Hepatocyte (in vitro differentiated cells): ENCODE data around the gene PCSK6.

Experiments used
- CTCF ChIP-seq: fragments of 200-600 bp; sonication (generic); IDR thresholded peaks from 2 replicates; pipeline ENCODE4 v1.5.1; 2016; ENCODE audit warnings: antibody characterized with exemption, mild to moderate bottlenecking; ENCODE audit not compliant: poor library complexity
- EZH2 ChIP-seq: fragments of 200-600 bp; sonication (generic); IDR thresholded peaks from 2 replicates; pipeline ENCODE4 v1.6.1; 2016; ENCODE audit warnings: antibody characterized with exemption, mild to moderate bottlenecking, borderline replicate concordance
- EZH2phosphoT487 ChIP-seq: fragments of 200-600 bp; sonication (generic); IDR thresholded peaks from one replicate; pipeline ENCODE4 v1.6.1; 2018; ENCODE audit warnings: antibody characterized with exemption, mild to moderate bottlenecking, low read depth, moderate library complexity; ENCODE audit not compliant: unreplicated experiment, severe bottlenecking

DNA sequence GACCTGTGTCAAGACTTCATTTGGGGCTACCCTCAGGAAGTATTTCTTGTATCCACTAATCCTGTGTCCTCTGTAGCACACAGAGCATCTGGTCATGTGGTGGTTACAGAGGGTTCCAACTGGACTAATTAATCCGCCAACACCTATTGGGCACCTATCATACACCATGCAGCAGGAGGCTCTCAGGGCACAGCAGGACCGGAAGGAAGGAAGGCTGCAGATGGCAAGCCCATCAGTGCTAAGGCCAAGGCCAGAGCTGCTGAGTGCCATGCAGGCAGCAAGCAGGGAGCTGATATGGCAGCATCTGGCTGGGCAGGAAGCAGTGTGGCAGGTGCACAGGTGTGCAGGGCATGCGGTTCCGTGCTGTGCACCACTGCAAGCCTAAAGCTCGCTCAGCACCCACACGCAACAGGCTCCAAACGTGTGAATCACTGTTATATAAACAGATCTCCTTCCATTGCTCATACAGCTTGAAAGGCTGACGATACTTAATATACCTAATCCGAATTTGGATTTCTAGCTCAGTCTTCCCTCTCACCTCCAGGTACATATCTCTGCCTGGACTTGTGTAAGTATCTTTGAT lies 130.1 kb downstream of the PCSK6 start:
- TF ChIP-seq CTCF (no peak), EZH2 (no peak), EZH2phosphoT487 (no peak)
